NCI-H524 (cell line): ENCODE results near the gene MAOB.

Experiments
- DNase-seq, 2 experiments: peaks; one replicate each; lab custom pipeline; 2025; lab: John Stamatoyannopoulos, UW

The MAOB gene

DNA sequence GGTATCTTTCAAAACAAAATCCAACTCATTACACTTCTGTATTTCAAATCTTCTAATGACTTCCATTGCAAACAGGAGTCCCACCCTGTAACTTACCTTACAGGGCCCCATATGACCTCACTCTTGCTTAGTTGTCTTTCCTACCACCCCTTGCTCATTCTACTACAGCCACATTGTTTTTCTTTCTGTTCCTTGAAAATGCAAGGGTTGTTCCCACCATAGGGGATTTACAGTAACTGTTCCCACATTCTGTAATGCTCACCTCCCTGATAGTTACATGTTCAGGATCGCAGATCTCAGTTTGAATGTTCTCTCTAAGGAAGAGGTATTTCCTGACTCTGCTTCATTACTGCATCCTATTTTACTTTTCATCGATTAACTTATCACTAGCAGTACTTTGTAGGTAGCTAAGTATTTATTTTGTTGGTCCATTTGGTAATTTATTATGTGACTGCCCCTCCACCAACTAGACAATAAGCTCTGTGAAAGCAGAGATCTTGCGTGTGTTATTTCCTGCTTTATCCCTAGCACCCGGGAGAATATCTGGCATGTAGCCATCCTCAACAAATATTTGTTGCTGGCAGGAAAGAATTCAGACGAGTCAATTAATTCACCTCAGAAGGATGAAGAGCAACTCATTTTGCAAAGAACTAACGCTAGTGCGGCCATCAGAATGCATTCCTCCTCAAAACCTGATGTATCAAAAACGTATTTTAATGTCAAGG, 21.4 kb downstream of the MAOB start:
- no peak for DNase-seq

- DNase-seq, result no peak
Measured at GRCh38 chrX:43853225-43853828, 28.9 kb downstream of the MAOB start.

GRCh38 chrX:43850629-43851028, 31.6 kb downstream of the MAOB start:
- DNase-seq, result no peak

DNA sequence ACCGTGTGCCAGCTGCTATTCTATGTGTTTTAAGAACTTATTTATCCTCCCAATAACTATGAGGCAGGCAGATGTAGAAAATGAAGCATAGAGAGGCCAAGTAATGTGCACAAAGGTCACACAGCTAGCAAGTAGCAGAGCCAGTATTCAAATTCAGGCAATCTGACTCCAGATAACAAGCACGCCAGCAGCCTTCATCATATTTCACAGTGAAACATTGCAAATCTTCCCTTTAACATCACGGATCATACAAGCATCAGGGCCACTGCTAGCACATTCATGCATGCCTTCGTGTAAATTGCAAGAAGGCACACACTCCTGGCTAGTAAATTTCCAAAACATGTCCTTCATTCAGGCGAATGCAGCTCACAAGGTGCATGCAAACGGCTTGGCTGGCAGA, 33.1 kb downstream of the MAOB start:
- DNase-seq, result no peak

- DNase-seq, result no peak
Measured at GRCh38 chrX:43847352-43847751, 34.9 kb downstream of the MAOB start.

- no peak for DNase-seq
Measured at GRCh38 chrX:43846558-43846957, 35.7 kb downstream of the MAOB start.

DNA sequence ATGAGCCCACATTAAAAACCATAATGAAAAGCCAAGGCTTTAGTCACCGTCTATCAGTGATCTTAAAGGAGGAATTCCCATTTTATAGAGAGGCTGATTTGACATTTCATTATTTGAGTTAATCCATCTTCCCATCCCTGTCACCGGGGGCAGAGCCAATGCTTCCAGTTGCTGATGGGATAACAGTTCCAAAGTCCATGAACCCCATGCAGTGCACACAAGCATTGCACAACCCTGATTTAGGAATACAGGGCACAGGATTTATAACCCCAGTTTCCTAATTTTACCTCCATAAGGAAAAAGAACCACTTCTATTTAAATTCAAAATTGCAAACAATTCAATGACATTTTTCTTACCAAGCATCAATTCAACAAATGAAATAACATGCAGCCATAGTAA, 36.5 kb downstream of the MAOB start:
- DNase-seq, result no peak

GRCh38 chrX:43840265-43840664, 42.0 kb downstream of the MAOB start:
- no peak for DNase-seq

DNA sequence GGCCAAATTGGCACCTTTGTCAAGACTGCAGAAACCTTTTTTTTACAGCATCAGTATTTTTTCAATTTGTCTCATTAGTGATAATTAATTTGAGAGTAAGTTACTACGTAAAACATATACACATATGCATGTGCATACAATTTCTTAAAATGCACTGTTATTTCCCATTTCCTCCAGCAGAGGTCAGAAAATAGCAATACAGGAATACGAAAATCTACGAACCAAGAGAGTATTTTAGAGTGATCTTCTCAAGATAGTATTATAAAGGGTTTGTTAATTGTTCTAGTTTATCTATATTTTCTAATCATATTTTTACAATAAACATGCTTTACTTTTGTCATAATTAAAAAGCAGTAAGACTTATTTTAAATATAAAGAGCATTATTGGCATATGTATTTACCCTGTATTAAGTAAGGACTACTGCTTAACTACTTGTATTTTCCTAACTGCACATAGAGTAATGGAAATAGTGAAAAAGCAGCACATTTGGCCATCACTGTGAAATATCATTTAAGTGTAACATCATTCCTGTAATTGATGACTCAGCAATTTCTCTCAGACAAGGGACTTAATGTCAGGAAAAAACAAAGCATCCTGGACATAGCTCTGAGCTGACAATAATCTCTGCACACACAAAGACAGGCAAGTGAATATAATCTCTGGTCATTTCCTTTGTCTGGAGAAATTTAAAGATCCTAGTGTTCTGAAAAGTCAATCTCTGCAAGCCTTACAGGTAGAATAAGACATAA, 45.6 kb downstream of the MAOB start:
- DNase-seq, result peak in 1 of 2 experiments; percentile 14

GRCh38 chrX:43835559-43835958, 46.7 kb downstream of the MAOB start:
- DNase-seq, result no peak

DNA sequence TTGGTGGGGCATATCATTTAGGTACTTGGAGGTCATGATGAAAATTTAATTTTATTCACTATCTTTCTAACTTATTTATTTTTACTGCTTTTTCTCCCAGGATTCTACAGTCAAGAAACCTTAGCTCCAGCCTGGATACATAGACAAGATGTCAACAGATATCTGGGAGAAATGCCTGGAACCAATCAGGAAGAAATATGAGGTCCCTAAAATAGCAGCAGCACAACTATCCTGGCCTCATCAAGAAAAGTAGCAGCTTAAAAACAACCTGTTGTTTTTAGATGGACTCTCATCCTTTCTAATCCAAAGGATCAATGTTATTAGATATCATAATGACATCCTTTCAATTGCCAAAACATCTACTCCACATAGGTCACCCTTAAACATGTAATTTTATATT, 54.5 kb downstream of the MAOB start:
- DNase-seq, result no peak

- DNase-seq, result no peak
Measured at GRCh38 chrX:43822014-43822413, 60.2 kb downstream of the MAOB start.

GRCh38 chrX:43817444-43817843, 64.8 kb downstream of the MAOB start:
- no peak for DNase-seq

DNA sequence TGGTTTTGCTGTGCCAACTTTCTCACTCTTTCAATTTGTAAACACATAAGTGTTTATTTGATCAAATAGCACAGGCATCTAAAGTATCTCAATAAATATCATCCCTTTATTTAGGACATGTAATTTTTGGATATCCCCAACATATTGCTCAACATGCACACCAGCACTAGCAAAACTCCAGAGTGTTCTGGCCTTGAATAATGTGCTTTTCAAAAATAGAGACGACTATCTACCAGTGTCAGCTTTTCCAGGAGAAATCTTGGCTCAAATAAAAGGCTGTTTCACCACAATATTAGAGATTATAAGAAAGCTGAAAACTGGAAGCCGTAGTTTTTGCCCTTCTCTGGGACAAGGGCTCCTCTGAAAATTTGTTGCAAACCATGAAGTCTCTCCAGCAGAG, 67.0 kb downstream of the MAOB start:
- DNase-seq, result no peak

- peak in 1 of 2 experiments; percentile 27 for DNase-seq
Measured at GRCh38 chrX:43813898-43814297, 68.4 kb downstream of the MAOB start.

- no peak for DNase-seq
Measured at GRCh38 chrX:43813319-43813718, 68.9 kb downstream of the MAOB start.

GRCh38 chrX:43809463-43809862, 72.8 kb downstream of the MAOB start:
- no peak for DNase-seq

GRCh38 chrX:43808231-43808630, 74.0 kb downstream of the MAOB start:
- DNase-seq, result no peak

- DNase-seq, result no peak
Measured at GRCh38 chrX:43805579-43805978, 76.7 kb downstream of the MAOB start.

DNA sequence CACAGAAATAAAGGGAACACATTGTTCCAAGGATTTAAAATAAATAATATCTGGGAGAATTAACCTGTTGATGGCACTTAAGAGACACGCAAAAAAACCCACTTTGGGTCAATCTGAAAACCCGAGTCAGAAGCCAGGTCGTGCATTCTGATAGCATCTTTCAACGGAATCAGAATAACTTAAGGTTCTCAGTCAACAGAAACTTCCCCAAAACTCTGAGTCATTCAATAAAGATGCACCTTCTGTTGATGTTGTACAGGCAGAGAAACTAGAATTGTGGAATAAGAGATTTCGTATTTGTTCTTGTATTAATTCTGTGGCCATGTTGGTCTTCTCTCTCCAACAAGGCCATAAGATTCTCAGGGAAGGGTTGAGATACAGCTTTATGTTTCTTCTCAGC, 78.2 kb downstream of the MAOB start:
- no peak for DNase-seq

- no peak for DNase-seq
Measured at GRCh38 chrX:43785930-43786591, 96.2 kb downstream of the MAOB start.

DNA sequence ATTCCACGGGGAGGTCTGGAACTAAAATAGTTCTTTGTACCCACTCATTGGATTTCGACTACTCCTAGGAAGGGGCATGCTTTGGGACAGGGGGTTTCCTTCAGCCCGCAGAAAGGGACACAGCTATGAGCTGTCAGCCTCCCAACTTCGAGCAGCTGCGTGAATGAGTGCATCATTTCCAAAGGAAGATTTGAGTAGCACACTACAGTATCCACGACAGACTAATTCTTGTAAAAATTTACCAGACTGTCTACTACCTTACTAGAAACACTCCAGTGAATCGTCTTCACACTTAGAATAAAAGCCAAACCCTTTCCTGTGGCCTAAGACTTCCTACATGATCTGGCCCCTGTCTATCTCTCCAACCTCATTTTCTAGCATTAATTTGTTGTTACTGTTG, 124.2 kb downstream of the MAOB start:
- DNase-seq, result no peak

DNA sequence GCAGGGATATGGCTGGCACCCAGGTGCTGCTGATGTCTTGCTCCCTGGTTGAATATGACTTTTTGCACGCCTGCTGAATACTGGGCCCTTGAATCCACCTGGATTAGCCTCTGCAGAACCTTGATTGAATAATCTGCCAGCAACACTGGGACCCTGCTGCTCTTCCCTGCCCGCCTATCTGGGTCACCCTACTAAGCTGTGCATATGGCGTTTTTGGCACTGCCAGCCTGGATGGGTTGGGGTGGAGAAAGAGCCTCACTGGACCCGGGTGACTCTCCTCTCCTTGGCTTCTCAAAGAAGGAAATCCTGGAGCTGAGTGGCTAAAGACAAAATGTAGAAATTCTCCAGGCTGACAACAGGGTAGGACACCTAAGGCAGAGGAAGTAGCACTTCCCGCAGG, 126.2 kb downstream of the MAOB start:
- no peak for DNase-seq
